GM18867 (cell line): Measurements from ENCODE around the gene HTR7.
A peak's percentile ranks its signal among the peaks of the same experiment; 100 is the strongest.
"Not testable (repeated sequence)": the region's sequence is repeated elsewhere in the genome, so short reads cannot be mapped to it uniquely, and the experiment has no call there.

Experiments
- ATAC-seq: cut with Tn5 transposase; IDR thresholded peaks from one replicate; pipeline ENCODE4 v1.9.1; 2021; ENCODE audit warnings: mild to moderate bottlenecking, moderate library complexity; ENCODE audit not compliant: unreplicated experiment

HTR7 gene

DNA sequence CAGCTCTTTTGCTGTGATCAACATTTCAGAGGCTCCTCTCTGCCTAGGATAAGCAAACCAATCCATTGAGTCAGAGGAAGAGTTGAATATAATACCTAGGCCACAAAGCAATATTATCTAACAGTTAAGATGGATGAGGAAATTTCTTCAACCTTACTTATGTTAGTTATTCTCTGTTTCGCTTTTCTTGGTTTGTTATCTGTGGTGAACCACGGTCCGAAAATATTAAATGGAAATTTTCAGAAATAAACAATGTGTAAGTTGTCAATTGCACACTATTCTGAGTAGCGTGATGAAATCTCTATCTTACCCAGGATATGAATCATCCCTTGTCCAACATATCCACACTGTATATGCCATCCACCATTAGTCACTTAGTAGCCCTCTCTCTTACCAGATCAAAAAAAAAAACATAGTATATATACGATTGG, 1.5 kb upstream of the HTR7 start:
- ATAC-seq: no peak

- no peak for ATAC-seq
Observed at GRCh38 chr10:90858461-90858968, 676 bp upstream of the HTR7 start.

- peak; percentile 18 for ATAC-seq
Observed at GRCh38 chr10:90856964-90857634, 740 bp downstream of the HTR7 start.

- no peak for ATAC-seq
Observed at GRCh38 chr10:90856261-90856660, 1.6 kb downstream of the HTR7 start.

DNA sequence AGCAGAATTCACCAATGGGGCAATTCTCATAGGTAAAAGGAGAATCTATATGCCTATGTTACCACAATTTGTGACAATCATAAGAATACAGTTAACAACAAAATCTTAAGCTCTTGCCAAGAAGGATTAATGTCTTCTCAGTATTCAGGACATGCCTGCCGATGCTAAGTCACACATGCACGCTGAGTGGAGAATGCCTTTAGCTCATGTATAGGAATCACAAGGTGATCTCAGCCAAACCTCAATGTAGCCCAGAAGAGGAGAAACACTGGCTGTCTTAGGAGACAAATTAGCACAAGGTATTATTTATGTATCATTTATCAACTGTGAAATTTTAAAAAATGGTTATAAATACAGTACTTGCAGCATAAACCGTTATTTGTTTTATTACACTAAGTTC, 2.7 kb downstream of the HTR7 start:
- no peak for ATAC-seq

- no peak for ATAC-seq
Observed at GRCh38 chr10:90849956-90850749, 7.7 kb downstream of the HTR7 start.

- no peak for ATAC-seq
Observed at GRCh38 chr10:90847436-90847835, 10.4 kb downstream of the HTR7 start.

- no peak for ATAC-seq
Observed at GRCh38 chr10:90846746-90847145, 11.1 kb downstream of the HTR7 start.

DNA sequence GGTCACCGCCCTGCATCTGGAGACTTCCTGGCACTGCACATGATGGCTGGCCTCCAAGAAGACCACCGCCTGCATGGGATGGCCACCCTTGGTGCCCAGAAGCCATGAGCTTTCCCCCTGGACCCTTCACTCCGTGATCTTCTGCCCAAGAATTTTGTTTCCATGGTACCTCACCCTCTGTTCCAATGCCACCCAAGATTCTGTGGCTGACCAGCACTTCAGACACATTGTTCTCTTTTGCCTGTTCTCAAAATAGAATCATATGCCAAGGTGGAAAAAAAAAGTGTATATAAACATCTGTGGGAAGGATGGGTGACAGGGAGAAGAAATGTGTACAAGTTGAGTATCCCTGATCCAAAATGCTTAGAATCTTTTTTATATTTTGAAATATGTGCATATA, 12.1 kb downstream of the HTR7 start:
- no peak for ATAC-seq

DNA sequence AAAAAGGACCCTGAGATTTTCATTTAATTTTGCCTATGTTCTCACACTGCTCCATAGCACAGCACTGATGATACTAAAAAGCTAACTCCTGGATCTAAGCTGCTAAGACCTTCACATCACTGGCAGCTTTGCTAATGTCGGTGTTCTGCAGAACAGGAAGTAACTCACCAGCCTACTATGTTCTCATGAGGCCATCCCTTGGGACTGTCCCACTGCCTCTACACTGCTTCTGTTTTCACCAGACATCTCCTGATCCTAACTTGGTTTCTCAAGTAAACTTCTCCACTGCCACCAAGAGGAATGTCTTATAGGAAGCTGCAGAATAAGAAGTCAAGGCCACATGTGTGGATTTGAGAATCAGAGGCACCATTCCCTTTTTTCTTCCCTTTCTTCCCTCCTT, 15.1 kb downstream of the HTR7 start:
- no peak for ATAC-seq

GRCh38 chr10:90837486-90837885, 20.4 kb downstream of the HTR7 start:
- no peak for ATAC-seq

DNA sequence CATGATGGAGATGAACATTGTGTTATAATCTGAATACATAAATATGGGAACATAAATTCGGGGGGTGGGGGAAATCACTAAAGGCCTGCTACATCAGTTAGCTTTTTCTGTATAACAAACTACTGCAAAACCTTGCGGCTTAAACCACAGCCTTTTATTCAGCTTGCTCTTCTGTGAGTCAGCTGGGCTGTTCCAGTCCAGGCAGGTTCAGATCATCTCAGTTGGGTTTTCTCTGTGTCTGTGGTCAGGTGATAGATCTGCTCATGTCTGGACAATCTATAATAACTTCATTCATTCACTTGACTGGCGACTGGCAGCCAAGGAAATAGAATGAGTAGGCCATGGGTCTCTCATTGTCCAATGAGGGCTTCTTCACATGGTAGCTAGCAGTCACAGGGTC, 23.5 kb downstream of the HTR7 start:
- ATAC-seq: no peak

DNA sequence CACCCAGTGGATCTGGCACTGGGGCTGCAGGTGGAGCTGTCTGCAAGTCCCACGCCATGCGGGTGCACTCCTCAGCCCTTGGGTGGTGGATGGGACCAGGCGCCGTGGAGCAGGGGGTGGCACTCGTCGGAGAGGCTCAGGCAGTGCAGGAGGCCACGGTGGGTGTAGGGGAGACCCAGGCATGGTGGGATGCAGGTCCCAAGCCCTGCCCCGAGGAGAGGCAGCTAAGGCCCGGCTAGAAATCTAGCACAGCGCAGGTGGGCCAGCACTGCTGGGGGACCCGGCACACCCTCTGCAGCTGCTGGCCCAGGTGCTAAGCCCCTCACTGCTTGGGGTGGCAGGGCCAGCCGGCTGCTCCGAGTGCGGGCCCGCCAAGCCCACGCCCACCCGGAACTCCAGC, 25.7 kb downstream of the HTR7 start:
- no peak for ATAC-seq

DNA sequence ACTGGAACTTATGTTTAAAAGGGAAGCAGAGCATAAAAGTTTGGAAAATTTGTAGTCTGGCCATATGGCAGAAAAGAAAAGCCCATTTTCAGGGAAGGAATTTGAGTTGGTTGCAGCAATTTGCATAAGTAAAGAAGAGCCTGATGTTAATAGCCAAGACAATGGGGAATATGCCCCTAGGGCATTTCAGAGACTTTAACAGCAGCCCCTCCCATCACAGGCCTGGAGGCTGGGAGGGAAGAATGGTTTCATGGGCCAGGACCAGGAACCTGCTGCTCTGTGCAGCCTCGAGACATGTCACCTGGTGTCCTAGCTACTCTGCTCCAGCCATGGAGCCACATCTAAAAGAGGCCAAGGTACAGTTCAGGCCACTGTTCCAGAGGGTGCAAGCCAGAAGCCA, 35.3 kb downstream of the HTR7 start:
- ATAC-seq: no peak

DNA sequence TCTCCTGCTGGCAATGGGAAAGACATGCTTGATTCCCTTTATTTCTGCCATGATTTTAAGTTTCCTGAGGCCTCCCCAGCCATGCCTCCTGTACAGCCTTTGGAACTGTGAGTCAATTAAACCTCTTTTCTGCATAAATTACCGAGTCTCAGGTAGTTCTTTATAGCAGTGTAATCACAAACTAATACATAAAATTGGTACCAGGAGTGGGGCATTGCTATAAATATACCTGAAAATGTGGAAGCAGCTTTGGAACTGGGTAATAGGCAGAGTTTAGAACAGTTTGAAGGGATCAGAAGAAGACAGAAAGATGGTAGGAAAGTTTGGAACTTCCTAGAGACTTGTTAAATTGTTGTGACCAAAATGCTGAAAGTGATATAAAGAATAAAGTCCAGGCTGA, 36.0 kb downstream of the HTR7 start:
- ATAC-seq: not testable (repeated sequence)

DNA sequence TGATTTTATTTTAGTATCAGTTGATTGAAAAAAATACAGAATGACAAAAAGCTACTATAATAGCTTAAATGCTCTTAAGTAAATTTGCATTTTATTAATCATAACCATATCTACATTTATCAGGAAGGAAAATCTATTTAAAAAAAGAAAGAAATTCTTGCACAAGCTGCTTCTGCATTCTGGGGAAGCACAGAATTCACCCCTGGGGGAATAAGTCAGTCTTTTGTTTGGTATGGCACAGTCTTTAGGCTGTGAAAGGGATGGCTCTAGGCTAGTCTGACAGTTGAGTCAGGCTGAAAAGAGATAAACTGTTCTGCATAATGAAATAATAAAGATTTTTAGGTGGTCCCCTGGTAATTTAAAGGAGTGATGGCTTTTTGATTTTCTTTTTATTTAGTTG, 37.9 kb downstream of the HTR7 start:
- no peak for ATAC-seq

DNA sequence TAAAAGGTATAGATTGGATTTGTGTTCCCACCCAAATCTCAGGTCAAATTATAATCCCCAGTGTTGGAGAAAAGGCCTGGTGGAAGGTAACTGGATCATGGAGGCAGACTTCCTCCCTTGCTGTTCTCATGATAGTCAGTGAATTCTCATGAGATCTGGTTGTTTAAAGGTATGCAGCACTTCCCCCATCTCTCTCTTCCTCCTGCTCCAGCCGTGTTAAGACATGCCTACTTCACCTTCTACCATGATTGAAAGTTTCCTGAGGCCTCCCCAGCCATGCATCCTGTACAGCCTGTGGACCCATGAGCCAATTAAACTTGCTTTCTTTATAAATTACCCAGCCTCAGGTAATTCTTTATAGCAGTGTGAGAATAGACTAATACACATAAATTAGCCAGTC, 39.1 kb downstream of the HTR7 start:
- ATAC-seq: no peak

GRCh38 chr10:90817128-90817889, 40.5 kb downstream of the HTR7 start:
- ATAC-seq: no peak

DNA sequence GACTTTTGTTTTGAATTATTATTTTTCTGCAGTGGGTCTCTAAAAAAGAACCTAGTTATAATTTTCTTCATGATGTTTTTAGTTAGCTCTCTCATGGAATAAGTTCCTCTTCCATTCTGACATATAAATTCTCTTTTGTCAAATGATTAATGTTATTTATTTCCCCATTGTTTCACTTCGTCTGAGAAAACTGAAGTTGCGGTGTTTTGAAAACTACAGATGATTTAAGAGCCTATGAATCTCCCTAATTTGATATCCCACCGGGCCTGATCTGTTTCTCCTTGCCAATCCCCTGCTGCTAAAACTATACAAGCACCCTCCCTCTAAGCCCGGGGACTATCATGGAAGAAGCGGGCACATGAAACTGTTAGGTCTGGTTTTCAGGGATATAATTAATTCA, 41.4 kb downstream of the HTR7 start:
- no peak for ATAC-seq

DNA sequence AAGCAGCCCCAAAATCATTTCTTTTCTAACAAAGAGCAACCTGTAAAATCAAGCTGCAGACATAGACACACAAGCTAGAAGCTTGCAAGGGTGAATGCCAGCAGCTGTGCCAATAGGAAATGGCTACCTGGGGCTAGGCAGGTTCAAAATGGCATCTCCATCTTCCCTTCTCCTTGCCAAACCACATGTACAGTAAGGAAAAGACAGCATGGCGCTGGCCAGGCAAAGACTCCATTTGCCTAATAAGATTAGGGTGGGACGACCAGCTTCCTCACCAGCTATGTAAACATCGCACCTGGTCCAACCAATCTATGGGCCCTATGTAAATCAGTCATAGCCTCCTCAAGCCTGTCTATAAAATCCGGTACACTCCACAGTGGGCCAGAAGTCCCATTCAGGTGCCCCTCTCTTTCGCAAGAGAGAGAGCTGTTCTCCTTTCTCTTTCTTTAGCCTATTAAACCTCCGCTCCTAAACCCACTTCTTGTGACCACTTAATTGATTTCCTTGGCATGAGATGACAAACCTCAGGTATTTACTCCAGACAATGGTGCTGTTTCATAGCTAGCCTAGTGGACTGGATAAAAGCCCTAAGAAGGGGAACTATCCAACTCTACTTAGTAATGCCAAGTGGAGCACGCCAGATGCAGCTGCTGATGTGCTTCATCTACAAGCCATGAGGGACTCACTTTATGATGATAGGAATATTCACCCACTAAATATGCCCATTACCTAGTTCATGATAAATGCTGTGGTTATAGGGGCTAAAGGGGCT, 44.1 kb downstream of the HTR7 start:
- no peak for ATAC-seq

- ATAC-seq: not testable (repeated sequence)
Observed at GRCh38 chr10:90807106-90807505, 50.7 kb downstream of the HTR7 start.
